HS-27A (cell line): ENCODE results near the gene SLC9A2.
A peak's percentile ranks its signal among the peaks of the same experiment; 100 is the strongest.

Source experiments
- DNase-seq: peaks from one replicate; pipeline ENCODE4 v3.0.0-alpha.2; 2012; ENCODE audit warnings: low read depth, missing footprints

SLC9A2 gene

DNA sequence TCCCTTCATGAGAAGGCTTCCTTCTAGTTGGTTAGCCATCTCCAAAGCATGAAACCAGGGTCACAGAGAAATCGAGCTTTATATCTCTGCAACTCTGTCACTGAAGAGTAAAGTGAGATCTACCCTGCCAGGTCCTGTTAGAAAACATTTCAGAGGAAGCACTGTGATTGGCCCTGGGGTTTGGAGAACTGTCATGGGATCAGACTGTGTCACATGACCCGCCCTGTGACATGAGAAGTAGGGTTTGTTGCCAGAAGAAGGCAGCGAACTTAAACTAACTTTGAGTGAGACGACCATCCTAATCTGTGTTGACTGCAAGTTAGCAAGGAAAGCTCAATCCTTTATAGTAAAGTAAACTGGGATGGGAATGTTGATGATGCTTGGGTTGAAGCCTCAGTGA is 55.5 kb downstream of the SLC9A2 start:
- no peak for DNase-seq

DNA sequence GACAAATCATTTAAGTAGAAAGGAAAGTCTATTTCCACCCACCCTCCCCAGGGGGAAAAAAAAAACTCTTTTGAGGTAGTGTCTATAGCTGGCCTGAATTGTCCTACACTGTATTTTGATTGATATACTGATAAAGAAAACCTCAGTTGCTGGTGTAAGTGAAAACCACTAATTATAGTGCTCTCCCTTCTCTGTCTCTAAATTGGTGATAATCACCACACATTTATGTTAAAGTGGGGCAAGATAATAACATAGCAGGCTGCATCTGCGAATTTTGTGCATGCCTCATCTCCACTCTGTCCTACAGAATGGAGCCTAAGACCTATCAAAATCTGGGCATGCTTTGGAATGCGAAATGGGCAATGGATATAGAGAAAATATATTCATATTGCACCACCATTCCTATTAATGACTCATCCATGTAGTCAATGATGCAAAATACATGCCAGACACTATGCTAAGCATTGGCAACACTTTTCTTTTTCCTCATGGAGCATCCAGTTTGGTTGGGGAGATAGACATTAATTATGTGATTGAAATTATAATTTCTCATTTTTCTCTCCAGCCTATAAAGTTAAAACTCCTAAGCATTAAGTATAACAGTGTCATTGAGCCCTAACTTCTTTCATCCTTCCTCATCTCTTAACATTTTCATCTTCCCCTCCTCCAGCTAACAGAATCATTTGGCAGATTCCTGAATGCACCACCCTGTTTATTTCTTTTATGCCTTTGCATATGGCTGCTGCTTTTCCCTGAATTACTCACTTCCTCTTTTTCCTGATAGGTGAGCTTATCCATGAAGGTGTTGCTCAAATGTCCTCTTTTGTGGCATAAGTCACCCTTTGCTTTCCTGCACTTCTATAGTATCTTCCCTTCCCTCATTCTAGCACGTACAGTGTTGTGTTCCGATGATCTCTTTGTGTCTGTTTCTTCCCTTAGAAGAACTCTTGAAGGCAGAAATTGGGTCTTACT is 58.2 kb downstream of the SLC9A2 start:
- no peak for DNase-seq

DNA sequence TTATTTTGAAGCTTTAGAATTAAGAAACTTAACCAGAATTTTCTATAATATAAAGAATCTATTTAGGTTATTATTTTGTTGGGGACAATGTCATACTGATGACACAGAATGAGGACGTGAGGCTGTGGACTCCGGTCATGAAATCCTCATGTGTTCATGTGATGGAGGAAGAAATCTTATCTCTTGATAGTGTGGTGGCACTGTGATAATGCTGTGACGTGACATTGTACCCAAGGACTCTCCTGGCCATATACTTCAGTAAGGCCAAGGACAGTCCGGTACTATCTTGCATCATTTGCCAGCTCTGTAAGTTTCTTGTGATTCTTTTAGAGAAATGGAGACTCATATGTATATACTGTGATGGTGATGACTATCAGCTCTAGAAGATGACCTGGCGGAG is 59.1 kb downstream of the SLC9A2 start:
- DNase-seq, result no peak

DNA sequence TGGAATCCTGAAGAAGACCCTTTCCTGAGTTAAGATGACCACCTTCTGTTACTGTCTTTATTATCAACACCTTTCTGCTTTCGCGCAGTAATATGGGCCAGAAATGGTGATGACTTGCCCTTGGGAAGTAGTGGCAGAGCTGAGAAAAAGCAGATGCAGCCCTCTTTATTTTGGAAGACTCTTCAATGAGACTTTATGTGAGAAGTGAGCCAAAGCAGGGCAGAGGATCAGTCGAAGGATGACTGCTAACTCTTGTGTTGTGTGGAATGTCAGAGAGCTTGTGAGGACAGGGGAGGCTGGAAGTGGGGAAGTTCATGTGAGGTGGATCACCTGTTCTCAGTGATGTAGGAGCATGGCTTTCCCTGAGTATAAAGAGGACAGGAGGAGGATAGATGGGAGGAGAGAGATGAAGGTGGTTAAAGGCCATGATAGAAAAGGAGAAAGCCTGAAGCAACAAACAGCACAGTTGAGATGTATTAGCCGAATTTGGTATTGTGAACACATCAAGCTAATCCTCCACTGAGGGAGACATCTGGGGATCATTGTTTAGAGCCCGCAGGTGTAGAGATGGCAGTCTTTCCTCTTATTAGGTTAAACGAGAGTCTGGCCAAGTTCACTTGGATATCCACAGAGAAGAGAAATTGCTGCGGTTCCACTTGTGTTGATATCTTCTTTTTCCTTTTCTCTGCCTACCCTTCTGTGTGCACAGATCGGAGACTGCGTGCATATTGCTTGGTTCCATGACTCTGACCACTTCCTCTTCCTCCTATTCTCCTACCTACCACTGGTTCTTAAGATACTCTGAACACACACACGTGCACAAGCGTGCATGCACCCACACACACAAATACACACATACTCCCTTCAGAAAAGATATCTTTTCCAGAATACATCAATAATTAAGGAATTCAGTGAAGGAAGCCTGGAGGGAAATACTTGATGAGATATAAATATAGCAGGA is 67.4 kb downstream of the SLC9A2 start:
- DNase-seq, result no peak

DNA sequence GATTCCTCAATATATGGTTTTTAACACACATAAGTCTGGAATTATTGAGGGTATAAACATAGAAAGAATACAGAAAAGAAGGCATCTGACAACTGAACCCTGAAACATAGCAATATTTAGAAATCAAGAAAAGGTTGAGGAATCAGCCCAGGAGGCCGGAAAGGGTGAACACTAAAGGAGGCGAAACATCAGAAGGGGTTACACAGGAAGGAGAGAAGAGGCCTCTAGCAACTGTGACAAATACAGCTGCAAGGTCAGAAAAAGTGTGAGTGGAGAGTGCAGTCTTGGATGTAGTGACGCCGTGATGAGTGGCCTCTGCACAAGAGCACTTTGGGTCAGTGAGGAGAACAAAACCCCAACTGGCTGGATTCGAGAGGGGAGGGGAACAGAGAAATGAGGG is 70.7 kb downstream of the SLC9A2 start:
- no peak for DNase-seq

DNA sequence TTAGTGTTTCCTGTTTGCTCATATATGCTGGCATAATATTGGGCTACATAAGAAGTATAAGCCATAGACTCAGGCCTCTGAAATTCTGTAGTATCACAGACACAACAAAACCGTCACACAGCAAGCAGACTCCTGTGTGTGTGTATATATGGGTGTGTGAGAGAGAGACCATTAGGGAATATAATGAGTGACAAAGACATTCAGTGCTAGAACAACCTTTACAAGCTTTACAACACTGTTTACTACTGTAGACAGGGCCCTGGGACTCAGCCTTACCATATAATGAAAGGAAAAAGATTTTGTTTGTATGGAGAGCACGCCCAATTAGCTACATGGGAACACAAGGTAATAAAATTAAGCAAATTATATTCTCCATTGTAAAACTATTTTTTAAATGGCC is 77.1 kb downstream of the SLC9A2 start:
- DNase-seq, result no peak

DNA sequence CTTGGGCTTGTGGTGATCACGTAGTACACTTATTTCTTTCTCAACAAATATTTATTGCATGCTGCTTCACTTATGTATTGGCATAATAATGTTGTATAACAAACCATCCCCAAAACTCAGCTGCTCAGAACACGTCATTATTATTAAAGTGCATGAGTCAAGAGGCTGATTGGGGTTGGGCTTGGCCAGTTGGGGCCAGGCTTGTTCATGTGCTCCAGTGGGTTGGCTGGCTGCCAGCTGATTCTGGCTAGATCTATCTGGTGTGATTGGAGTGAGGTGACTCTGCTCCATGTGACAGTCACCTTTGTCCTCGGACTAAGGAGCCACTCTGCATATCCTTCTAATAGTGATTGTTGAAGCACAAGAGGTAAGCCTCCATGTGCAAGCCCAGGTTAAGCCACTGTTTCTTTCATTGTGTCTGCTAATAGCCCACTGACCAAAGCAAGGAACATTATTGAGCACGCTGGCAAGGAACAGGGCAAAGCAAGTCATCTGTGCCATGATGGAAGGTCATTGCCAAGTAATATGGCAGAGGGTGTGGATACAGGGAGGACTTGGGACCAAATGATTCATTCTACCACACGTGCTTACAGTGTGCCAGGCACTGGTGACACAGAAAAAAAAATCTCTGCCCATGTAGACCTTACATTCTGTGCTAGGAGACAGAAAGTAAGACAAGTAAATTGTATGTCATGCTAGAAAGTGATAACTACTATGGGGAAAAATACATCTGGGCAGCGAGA is 79.2 kb downstream of the SLC9A2 start:
- peak; percentile 12 for DNase-seq

DNA sequence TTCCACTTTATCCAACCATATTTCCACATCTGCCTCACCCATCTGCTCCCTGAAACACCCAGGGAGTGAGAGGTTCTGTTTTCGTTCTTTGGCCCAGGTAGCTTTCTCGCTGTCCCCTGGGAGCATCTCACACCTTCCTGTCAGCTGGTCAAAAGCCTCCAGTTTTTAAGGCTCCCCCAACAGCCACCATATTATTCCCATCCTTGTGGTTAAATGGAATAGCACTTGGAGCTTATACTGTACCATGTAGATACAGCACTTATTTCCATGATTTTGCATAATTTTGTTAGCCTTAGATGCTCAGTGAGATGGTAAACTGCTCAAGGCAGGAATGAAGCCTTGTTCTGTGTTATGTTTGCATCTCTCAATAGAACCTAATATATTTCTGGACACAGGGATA is 84.0 kb downstream of the SLC9A2 start:
- no peak for DNase-seq

DNA sequence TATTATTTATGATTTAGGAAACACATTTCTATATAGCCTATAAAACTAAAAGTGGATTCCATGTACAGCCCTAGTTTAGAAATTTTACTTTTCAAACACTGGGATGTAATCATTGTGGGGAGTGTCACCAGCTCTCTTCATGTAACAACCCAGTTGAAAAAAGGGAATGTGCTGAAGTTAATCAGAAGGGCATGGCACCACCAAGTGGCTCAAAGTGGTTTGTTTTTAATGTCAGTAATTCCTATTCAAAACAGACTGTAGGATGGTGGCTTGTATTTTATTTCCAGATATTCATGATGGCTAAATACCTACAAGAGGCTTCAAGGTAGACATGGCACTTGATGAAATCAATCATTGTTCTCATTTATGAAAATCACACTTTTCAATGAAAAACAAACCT is 84.4 kb downstream of the SLC9A2 start:
- no peak for DNase-seq

DNA sequence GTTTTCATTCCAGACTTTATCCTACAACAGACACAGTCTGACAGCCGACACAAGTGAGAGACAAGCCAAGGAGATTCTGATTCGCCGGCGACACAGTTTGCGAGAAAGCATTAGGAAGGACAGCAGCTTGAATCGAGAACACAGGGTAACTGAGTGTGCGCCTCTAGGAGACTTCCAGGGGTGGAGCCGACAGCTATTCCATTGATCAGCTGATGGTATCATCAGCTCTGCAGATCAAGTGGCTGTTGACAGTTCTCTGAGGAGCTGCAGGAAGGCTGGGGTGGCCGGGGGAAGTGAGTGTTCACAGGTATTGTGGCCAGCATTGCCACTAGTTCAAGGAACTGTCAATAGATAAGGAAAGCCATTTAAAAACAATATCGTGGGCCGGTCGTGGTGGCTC is 85.2 kb downstream of the SLC9A2 start:
- DNase-seq, result no peak

DNA sequence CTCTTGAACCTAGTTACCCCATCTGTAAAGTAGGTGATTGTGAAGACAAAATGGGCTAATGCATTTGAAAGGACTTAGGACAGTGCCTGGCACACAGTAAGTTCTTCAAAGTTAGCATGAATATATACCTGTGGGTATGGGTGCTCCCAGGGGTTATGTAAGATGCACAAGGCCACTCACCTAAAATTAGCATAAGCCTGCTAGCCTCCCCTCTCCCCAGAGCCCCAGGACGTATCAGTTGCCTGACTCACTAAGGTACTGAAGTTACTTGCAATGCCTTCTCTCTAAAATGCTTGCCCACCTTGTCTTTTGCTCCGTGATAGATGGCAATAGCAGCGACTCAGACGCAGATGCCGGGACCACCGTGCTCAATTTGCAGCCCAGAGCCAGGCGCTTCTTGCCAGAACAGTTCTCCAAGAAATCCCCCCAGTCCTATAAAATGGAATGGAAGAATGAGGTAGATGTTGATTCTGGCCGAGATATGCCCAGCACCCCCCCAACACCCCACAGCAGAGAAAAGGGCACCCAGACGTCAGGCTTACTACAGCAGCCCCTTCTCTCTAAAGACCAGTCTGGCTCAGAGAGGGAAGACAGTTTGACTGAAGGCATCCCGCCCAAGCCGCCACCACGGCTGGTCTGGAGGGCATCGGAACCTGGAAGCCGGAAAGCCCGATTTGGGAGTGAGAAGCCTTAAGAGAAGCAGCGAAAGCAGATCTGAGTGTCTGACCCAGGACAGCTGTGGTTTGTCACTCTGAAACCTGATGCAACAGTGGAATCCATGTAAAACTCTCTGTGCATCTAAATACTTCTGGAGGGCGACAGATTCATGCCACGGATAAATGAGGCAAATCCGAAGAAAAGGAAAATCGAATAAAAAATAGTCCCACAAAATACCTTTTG is 88.7 kb downstream of the SLC9A2 start:
- DNase-seq, result no peak

DNA sequence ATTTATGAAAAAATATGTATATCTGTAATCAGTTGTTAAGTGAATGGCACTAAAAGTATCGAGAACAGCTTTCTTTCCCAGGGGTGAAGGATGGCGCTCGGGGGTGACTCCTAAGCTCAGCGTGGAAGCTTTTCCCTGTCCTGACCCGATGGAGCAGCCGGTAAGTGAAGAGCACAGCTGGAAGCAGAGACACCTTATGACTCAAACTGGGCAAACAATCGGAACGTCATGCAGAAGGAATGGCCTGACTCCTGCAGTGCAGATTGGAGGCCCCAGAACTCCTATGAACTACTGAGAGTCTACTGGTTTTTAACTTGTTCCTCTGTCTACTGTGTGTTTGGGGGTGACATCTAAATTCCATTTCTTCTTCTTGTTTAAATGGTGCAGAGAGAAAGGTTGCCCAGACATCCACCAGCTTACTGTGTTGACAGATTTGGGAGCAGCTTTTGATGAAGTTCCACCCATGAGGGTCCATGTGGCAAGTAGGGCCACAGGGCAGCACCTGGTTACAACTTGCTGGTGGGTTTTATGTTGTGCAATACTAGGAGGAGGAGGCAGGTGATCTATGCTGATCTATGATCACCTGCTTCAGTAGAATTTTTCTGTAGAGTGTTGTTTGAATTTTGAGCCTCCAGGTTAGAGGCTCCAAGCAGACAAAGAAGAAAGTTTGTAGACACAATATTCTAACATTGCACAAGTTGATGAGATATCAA is 89.7 kb downstream of the SLC9A2 start:
- no peak for DNase-seq

DNA sequence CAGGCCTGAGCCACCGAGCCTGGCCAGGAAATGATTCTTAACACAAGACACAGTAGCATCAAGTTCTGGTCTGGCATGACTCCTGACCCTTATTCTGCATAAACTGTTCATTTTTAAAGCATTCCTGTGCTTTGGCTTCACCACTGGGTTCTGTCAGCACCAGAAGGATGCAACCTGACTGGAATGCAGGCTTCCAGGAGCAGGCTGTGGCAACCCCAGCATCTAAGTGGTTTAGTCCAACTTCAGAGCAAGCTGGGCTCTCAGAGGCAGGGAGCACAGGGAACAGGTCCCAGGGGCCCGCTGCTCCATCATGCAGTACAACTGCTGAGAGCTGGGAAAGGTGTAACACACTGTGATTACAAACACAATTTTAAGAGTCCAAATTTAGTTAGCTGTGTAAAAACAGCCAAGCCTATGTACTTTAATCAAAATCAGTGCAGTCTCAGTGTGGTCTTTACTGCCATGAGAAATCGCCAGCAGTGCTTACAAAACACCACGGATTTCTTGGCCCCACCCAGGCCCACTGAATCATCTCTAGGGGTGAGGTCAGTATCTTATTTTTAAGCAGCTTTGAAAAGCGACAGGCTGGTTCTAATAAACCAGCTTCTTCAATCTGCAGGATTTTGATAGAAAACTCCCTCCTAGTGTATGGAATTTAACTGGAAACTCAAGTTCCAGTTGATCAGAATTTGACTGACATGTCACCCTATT is 98.1 kb downstream of the SLC9A2 start:
- DNase-seq, result no peak

DNA sequence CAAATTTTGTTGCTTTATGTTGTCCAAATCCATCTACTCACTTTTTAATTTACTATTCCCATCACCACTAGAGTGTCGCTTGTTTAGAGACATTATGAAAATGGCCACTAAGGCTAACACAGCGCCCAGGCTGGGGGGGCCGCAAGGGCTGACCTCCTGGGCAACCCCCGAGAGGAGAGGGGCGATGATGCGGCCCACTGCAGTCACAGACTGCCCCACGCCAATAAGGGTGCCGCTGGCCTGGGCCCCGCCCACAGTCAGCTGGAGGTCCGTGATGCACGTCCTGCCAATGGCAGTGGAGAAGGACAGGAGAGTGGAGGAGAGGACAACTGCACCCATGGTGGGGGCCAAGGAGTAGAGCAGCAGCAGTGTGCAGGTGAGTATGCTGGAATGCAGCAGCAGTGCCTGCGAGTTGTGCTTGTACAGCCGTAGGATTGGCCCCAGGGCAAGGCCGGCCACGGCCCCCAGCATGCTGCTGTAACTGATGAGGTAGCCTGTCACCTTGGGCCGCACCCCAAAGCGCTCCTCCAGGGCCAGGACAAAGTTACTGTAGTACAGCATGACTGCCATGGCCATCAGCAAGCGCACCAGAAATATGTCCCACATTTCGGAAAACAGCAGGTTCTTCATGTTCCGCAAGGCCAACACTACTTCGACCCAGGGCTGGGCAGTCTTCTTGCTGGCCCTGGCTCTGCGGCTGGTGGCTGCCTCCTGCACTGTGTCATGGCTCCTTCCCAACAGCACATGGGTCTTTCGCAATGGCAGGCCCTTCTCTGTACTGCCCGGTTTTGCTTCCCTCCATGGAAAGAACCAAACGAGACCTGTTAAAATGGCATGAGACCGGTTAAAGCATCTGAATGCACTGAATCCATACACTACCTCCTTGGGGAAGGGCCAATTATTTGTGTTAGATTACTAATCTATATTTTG is 99.3 kb downstream of the SLC9A2 start:
- no peak for DNase-seq

DNA sequence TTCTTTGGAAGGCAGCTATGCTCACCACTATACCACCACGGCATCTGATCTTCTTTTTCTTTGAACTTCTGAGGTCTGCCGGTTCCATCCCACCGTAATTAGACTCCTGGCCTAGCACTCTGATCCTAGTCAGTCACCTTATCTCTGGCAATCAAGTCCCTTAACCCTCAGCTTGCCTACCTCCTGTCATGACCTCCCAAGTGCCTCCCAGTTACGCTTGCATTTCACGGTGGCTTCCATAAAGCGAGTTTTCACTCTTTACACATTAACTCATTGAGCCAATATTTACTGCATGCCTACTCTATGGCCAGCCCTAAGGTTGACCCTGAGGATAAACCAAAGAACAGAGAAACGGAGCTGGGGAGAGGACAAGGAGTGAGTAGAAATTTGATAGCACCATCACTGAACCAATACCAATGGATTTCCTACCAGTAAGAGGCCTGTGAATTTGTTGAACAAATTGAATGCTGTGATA is 104.7 kb downstream of the SLC9A2 start:
- no peak for DNase-seq

DNA sequence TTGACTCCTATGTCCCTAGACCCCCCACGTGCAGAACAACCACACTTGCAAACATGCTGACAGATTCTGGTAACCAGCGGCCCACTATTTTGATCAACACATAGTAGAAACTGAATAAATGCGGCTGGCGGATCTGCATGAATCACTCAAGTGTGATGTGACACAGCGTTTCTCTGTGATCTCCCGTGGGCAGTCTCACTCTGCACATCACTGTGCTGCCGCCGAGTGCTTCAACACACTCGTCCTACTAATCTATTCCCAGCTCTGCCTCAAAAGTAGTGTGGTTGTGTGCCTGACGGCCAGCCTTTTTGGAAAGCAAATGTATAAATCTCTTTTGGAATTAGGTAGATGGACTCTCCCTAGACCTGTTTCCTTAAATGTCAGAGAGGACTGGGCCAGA is 105.2 kb downstream of the SLC9A2 start:
- no peak for DNase-seq

DNA sequence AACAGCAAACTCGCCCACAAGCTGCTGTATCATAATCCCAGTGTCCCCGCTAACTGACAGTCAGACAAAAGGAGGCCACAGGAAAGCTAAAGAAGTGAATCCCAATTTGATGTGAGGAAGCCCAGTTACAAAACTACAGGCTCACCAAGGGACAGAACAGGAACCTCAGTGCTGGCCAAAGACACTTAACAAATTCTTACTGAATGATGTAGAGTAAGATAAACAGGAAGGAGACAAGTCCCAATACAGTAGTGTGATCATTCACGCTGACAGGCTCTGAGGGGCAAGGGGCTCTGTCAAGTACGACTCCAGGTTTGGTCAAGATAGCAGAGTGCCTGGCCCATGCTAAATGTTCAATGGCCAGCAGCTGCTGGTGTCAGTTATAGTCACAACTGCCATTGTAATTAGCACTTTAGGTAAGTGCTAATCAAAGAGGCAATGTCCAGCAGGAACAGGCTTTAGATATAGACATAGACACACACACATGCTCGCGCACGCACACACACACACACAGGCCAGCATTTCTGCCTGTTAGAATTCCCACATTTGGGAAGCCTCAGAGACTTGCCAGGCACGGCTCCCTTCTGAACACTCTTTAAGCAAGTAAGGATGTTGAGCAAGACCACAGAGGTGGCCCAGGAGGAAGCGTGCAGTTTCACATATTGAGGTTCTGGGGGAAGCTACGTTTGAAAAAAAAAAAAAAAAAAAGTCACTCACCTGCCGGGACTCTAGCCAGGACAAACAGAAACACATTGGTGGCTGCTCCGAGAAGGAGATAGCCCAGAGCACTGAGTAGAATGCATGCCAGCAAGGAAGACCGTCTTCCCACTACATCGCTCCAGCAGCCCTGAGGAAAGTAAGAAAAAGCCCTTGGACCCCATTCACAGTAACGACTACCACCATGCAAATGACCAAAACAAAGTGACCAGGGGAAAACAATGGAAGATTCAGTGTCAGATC is 107.1 kb downstream of the SLC9A2 start:
- no peak for DNase-seq
